ENCODE data around the gene MATN3. TPM values are rescaled to one million over a fixed set of nuclear protein-coding genes. Genes with fewer than 3 reads are reported as not detected.
"Not testable (repeated sequence)": the region's sequence is repeated elsewhere in the genome, so short reads cannot be mapped to it uniquely, and the experiment has no call there.

MATN3 gene
- polyA plus RNA-seq (ENCODE audit: insufficient read length in 4 of 4) = 10 to 100 TPM in 1 of 4 donors, 1 to 10 TPM in 3; 3.1 to 16.7 (median 3.7) TPM

- no peak for DNase-seq (ENCODE audit: low read depth in 4 of 4, low spot score in 3 of 4)
Measured at GRCh38 chr2:20012282-20013125, at the start of gene MATN3. Gene MATN3, minus strand, starts transcription at chr2:20012668. Its CDS starts 37 bp downstream, at chr2:20012631.

GRCh38 chr2:20061940-20062339 lies 49.5 kb upstream of the MATN3 start:
- DNase-seq (ENCODE audit: low read depth in 4 of 4, low spot score in 3 of 4) = no peak

- DNase-seq (ENCODE audit: low read depth in 4 of 4, low spot score in 3 of 4) = no peak
Measured at GRCh38 chr2:20061476-20061875, 49.0 kb upstream of the MATN3 start.

- no peak for DNase-seq (ENCODE audit: low read depth in 4 of 4, low spot score in 3 of 4)
Measured at GRCh38 chr2:20060106-20060505, 47.6 kb upstream of the MATN3 start.

GRCh38 chr2:20057268-20057667 lies 44.8 kb upstream of the MATN3 start:
- no peak for DNase-seq (ENCODE audit: low read depth in 4 of 4, low spot score in 3 of 4)

- DNase-seq (ENCODE audit: low read depth in 4 of 4, low spot score in 3 of 4) = no peak
Measured at GRCh38 chr2:20054931-20055330, 42.5 kb upstream of the MATN3 start.

GRCh38 chr2:20054119-20054518 lies 41.7 kb upstream of the MATN3 start:
- no peak for DNase-seq (ENCODE audit: low read depth in 4 of 4, low spot score in 3 of 4)

- DNase-seq (ENCODE audit: low read depth in 4 of 4, low spot score in 3 of 4) = no peak
Measured at GRCh38 chr2:20052861-20053281, 40.4 kb upstream of the MATN3 start.

GRCh38 chr2:20052229-20052851 lies 39.9 kb upstream of the MATN3 start:
- no peak for DNase-seq (ENCODE audit: low read depth in 4 of 4, low spot score in 3 of 4)

GRCh38 chr2:20051532-20052228 lies 39.2 kb upstream of the MATN3 start, which contains the start of gene LAPTM4A:
Gene LAPTM4A, minus strand, starts transcription at chr2:20051628. Its CDS starts 108 bp downstream, at chr2:20051520.
- DNase-seq (ENCODE audit: low read depth in 4 of 4, low spot score in 3 of 4) = peak; percentile 99 to 100 (median 100)

GRCh38 chr2:20050646-20051531 lies 38.4 kb upstream of the MATN3 start:
- DNase-seq (ENCODE audit: low read depth in 4 of 4, low spot score in 3 of 4) = no peak

- DNase-seq (ENCODE audit: low read depth in 4 of 4, low spot score in 3 of 4) = peak in 1 of 4 donors; percentile 66
Measured at GRCh38 chr2:20050104-20050645, 37.7 kb upstream of the MATN3 start.

GRCh38 chr2:20049637-20050036 lies 37.2 kb upstream of the MATN3 start:
- no peak for DNase-seq (ENCODE audit: low read depth in 4 of 4, low spot score in 3 of 4)

GRCh38 chr2:20048488-20049448 lies 36.3 kb upstream of the MATN3 start:
- DNase-seq (ENCODE audit: low read depth in 4 of 4, low spot score in 3 of 4) = no peak

- DNase-seq (ENCODE audit: low read depth in 4 of 4, low spot score in 3 of 4) = not testable (repeated sequence)
Measured at GRCh38 chr2:20045712-20046292, 33.3 kb upstream of the MATN3 start.

GRCh38 chr2:20044778-20045177 lies 32.3 kb upstream of the MATN3 start:
- DNase-seq (ENCODE audit: low read depth in 4 of 4, low spot score in 3 of 4) = no peak

GRCh38 chr2:20042531-20042930 lies 30.1 kb upstream of the MATN3 start:
- no peak for DNase-seq (ENCODE audit: low read depth in 4 of 4, low spot score in 3 of 4)

GRCh38 chr2:20040489-20041172 lies 28.2 kb upstream of the MATN3 start:
- DNase-seq (ENCODE audit: low read depth in 4 of 4, low spot score in 3 of 4) = no peak
